Measurements from ENCODE around the gene ZNFX1.

The ZNFX1 gene

GRCh38 chr20:49259799-49260198 is 18.1 kb downstream of the ZNFX1 start:
- no peak for DNase-seq (ENCODE audit: low spot score)
- TF ChIP-seq CTCF (IDR thresholded peaks at IDR 0.05; ENCODE audit: extremely low read depth, insufficient read depth, missing control alignments), result no peak
- in situ Hi-C loops (cut with MboI; ENCODE audit: low pct_unique_long_range_greater_than_20kb, low sequenced_read_pairs, unreplicated experiment), result no loop called here

GRCh38 chr20:49259284-49259683 is 18.6 kb downstream of the ZNFX1 start:
- DNase-seq (ENCODE audit: low spot score), result no peak
- no peak for TF ChIP-seq CTCF (IDR thresholded peaks at IDR 0.05; ENCODE audit: extremely low read depth, insufficient read depth, missing control alignments)
- in situ Hi-C loops (cut with MboI; ENCODE audit: low pct_unique_long_range_greater_than_20kb, low sequenced_read_pairs, unreplicated experiment), result no loop called here

GRCh38 chr20:49256261-49256660 is 21.6 kb downstream of the ZNFX1 start:
- no peak for DNase-seq (ENCODE audit: low spot score)
- TF ChIP-seq CTCF (IDR thresholded peaks at IDR 0.05; ENCODE audit: extremely low read depth, insufficient read depth, missing control alignments), result no peak
- in situ Hi-C loops (cut with MboI; ENCODE audit: low pct_unique_long_range_greater_than_20kb, low sequenced_read_pairs, unreplicated experiment), result no loop called here

- TF ChIP-seq CTCF (IDR thresholded peaks at IDR 0.05; ENCODE audit: extremely low read depth, insufficient read depth, missing control alignments), result no peak
- in situ Hi-C loops (cut with MboI; ENCODE audit: low pct_unique_long_range_greater_than_20kb, low sequenced_read_pairs, unreplicated experiment), result no loop called here
- no peak for DNase-seq (ENCODE audit: low spot score)
Observed at GRCh38 chr20:49252556-49253350, 25.1 kb downstream of the ZNFX1 start.

GRCh38 chr20:49248879-49249665 is 28.8 kb downstream of the ZNFX1 start:
- no peak for TF ChIP-seq CTCF (IDR thresholded peaks at IDR 0.05; ENCODE audit: extremely low read depth, insufficient read depth, missing control alignments)
- in situ Hi-C loops (cut with MboI; ENCODE audit: low pct_unique_long_range_greater_than_20kb, low sequenced_read_pairs, unreplicated experiment), result no loop called here
- no peak for DNase-seq (ENCODE audit: low spot score)

GRCh38 chr20:49248301-49248700 is 29.6 kb downstream of the ZNFX1 start:
- TF ChIP-seq CTCF (IDR thresholded peaks at IDR 0.05; ENCODE audit: extremely low read depth, insufficient read depth, missing control alignments), result no peak
- in situ Hi-C loops (cut with MboI; ENCODE audit: low pct_unique_long_range_greater_than_20kb, low sequenced_read_pairs, unreplicated experiment), result no loop called here
- DNase-seq (ENCODE audit: low spot score), result no peak

Measured in GM13977 (cell line).